Posterior cingulate gyrus (tissue), 11 donors: ENCODE measurements around the gene ERC1.
"Not testable (repeated sequence)": the region's sequence is repeated elsewhere in the genome, so short reads cannot be mapped to it uniquely, and the experiment has no call there.

Experiments
- DNase-seq, 10 donors: peaks; one replicate each; pipeline versions ENCODE4 v3.0.0 to v3.0.0-alpha.2; 2020 to 2021; ENCODE audit warnings: mixed read lengths in 3 of 10
- intact Hi-C: fragments of 100-400 bp; cut with DNase I; formaldehyde crosslinking; loops from one replicate; pipeline ENCODE4 v1.15.1; 2023

Gene ERC1

DNA sequence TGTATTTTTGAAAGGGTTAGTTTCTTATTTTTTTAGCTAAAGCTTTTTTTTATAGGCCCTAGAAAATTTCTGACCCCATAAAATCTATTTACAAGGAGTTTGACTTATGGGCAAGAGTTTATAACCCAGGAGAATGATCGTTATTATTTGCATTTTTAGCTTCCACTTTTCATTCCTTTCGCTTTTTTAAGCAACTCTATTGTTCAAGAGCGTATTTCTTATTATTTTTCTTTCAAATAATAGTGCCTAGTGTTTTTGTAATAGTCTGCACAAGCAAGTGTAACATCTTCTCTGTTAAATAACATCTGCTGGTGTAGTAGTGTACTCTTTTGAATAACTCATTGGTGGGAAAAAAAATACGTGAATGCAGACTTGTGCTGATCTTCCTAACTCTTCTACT is 216.3 kb downstream of the ERC1 start:
- no peak for DNase-seq
- intact Hi-C loops: no loop called here

GRCh38 chr12:1208719-1209118 is 217.7 kb downstream of the ERC1 start:
- DNase-seq, intact Hi-C loops: not testable (repeated sequence)

- intact Hi-C loops: no loop called here
- no peak for DNase-seq
Observed at GRCh38 chr12:1212526-1212925, 221.5 kb downstream of the ERC1 start.

DNA sequence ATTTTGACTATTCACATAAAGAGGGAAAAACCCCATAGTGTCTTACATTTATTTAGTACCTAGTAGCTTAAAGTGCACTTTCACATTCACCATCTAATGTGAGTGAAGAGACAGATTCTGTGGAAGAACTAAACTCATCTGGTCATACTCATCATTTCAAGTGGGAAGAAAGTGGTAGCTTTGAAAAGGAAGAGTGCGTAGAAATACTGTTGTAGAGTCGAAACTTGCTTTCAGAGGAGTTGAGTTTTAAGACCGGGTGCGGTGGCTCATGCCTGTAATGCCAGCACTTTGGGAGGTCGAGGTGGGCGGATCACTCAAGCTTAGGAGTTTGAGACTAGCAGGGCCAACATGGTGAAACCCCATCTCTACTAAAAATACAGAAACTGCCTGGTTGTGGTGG is 222.2 kb downstream of the ERC1 start:
- no peak for DNase-seq
- intact Hi-C loops: no loop called here

GRCh38 chr12:1213618-1214205 is 222.7 kb downstream of the ERC1 start:
- intact Hi-C loops: no loop called here
- DNase-seq: no peak

DNA sequence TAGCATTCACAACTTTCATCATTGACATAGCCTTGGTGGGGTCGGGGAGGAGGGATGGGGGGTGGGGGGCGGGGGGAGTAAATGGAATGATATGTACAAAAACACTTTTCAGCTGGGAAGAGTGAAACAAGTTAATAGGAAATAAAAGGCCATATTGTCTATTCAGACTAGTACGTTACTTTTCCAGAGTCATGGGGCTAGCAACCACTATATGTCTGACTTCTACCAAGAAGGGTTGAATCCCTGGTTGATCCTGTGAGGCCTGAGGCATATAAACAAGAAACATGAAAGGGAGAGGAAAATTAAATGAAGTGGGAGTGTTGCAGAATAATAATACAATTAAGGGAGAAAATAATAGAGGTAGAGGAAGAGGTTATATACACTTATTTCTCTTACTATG is 225.5 kb downstream of the ERC1 start:
- no peak for DNase-seq
- intact Hi-C loops: no loop called here

DNA sequence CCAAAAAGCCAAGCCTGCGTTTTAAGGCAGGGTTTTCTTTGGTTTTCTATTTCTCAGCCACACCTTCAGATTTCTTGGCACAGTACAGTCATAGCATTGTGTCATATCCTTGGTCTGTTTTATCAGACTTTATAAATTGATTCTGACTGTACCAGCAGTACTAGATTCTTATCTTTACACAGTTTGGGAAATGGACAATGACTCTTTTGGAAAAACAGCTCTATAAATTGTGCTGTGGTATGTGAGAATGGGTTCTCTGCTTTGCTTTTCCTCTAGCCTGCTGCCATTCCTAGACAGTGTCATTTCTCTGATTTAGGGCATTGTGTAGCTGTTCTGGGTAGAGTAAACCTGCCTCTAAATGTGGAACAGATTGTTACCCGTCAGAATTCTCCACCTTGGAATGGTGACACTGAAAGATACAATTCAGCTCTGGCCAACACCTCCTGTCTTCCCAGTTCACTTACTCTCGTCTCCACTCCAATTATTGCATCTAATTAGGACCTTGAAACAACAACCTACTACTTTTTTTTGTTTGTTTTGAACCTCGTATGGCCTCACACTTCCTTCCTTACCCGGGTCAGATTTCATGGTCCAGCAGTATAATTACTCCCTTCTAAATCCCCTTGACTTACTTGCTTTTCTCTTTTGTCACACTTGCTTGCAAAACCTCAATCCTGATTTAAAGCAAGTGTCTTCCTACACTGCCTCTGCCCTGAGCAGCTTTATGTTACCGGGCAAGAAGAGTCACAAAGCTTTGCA is 226.3 kb downstream of the ERC1 start:
- intact Hi-C loops: no loop called here
- no peak for DNase-seq

- no peak for DNase-seq
- intact Hi-C loops: no loop called here
Observed at GRCh38 chr12:1218369-1218768, 227.3 kb downstream of the ERC1 start.

- DNase-seq: no peak
- intact Hi-C loops: no loop called here
Observed at GRCh38 chr12:1220127-1221092, 229.4 kb downstream of the ERC1 start.

- intact Hi-C loops: no loop called here
Observed at GRCh38 chr12:1222858-1223639, 232.0 kb downstream of the ERC1 start.

GRCh38 chr12:1226951-1227350 is 235.9 kb downstream of the ERC1 start:
- intact Hi-C loops: no loop called here
- no peak for DNase-seq

More at GRCh38 chr12:1222858-1223639, 232.0 kb downstream of the ERC1 start:
- DNase-seq: no peak

DNA sequence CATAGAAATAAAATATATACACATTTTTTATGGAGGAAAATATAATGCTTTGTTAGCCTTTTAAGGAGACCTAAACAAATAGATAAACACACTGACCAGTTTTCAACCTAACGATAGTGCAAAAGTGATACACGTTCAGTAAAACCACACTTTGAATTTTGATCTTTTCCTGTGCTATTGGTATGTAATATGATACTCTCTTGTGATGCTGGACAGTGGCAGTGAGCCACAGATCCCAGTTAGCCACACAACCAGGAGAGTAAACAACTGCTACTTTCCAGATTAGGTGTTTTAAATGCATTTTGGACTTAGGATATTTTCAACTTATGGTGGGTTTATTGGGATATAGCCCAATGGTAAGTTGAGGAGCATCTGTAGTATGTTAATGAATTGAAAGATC is 243.1 kb downstream of the ERC1 start:
- no peak for DNase-seq
- intact Hi-C loops: no loop called here

GRCh38 chr12:1246637-1247036 is 255.6 kb downstream of the ERC1 start:
- DNase-seq: no peak
- intact Hi-C loops: no loop called here

DNA sequence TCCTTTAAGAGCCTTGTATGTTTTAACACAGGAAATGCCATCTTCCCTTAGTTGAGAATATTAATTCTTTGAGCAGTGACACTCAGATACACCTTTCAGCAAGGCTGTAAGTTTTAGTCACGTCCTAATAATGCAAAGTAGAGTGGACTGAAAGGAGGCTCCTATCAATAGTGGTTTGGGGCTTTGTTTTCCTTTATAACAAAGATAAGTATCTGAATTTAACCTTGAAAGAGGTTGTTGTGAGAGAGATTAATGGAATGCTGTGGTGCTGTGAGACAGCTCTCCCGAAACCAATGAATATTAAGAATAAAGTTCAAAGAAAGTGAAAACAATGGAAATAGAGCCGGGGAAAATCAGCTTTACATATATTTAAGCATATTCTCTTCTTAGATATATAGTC is 259.6 kb downstream of the ERC1 start:
- DNase-seq: no peak
- intact Hi-C loops: no loop called here

DNA sequence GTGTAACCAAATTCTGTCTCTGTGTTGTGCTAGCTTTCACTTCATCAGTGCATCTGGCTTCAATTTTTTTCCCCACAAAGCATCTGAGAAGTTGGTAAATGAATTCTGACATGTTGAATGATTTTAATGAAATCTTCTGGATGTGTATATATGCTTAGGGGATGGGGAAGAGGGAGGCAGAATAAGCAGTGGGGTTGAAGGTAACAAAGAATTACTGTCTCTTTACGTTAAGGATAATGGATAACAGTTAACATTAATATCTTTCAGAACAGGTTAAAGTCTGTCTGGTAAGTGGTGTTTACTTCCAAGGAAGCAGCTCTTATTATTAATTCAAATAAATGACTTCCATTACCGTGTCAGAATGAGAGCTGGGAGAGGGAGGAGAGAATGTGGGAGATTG is 261.7 kb downstream of the ERC1 start:
- DNase-seq: no peak
- intact Hi-C loops: no loop called here

DNA sequence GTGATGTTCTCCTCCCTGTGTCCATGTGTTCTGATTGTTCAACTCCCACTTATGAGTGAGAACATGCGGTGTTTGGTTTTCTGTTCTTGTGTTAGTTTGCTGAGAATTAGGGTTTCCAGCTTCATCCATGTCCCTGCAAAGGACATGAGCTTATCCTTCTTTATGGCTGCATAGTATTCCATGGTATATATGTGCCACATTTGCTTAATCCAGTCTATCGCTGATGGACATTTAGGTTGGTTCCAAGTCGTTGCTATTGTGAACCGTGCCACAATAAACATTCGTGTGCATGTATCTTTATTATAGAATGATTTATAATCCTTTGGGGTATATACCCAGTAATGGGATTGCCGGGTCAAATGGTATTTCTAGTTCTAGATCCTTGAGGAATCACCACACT is 264.1 kb downstream of the ERC1 start:
- intact Hi-C loops, DNase-seq: not testable (repeated sequence)

DNA sequence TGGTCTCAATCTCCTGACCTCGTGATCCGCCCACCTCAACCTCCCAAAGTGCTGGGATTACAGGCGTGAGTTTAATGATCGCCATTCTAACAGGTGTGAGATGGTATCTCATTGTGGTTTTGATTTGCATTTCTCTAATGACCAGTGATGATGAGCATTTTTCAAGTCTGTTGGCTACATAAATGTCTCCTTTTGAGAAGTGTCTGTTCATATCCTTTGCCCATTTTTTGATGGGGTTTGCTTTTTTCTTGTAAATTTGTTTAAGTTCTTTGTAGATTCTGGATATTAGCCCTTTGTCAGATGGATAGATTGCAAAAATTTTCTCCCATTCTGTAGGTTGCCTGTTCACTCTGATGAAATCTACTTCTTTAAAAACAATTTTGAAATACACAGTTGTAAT is 264.8 kb downstream of the ERC1 start:
- intact Hi-C loops, DNase-seq: not testable (repeated sequence)

DNA sequence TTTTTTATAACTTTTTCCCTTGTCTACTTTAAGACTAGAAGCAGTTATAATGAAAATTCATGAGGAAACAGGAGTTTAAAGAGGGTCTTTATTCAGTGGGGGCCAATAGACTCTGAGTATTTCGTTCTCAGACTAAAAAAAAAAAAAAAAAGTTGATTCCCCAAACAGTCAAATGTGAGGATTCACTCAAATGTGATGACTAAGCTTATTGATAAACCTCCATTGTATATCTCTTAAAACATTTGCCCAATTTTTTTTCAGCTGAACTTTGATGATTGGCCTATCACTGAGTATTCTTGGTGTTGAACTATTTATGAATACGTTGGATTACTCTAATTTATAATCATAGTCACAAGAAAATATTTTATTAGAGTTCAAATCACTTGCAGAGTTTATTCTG is 265.3 kb downstream of the ERC1 start:
- no peak for DNase-seq
- intact Hi-C loops: no loop called here

DNA sequence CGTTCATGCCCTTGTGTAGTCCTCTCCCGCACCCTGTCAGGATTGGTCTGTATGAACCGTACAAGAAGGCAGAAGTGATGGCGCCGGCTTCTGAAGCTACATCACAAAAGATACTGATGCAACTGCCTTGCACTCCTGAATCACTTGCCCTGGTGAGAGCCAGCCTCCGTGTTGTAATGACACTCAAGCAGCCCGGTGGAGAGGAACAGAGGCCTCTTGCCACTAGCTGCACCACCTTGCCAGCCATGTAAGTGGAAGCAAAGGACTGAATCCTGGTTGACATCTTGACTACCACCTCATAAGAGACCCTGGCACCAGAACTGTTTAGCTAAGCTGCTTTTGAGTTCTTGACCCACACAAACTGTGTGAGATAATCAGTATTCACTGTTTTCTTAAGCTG is 266.0 kb downstream of the ERC1 start:
- intact Hi-C loops: no loop called here
- peak in 1 of 10 donors; percentile 39 for DNase-seq

GRCh38 chr12:1262011-1262410 is 271.0 kb downstream of the ERC1 start:
- intact Hi-C loops: no loop called here
- no peak for DNase-seq

GRCh38 chr12:1267243-1267642 is 276.2 kb downstream of the ERC1 start:
- no peak for DNase-seq
- intact Hi-C loops: no loop called here
